Measurements from ENCODE around the gene CMIP. TPM values are rescaled to one million over a fixed set of nuclear protein-coding genes. Genes with fewer than 3 reads are reported as not detected.

Gene CMIP
- polyA plus RNA-seq, 1 experiment = 2.7 TPM

DNA sequence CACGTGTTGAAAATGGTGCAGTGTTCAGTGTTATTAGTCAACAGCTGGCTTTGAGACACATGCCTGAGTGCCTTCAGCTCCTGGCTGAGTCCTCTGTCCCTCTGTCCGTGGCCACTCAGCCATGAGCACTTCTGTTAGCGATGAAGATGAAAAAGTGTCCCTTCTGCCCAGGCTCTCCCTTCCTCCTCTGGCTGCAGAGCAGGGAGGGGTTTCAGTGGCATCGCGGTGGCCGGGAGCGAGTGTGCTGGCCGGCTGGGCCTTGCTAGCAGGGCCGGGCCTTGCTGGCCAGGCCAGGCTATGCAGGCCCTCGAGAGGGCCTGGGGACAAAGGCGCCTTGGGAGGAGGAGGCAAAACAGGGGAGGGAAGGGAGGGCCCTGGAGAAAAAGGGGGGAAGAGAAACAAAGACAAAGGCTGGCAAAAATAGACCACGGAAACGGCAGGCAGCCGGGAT lies 47.7 kb downstream of the CMIP start:
- H3K9me3 ChIP-seq (ENCODE audit: control insufficient read depth, insufficient read depth, low read length) = no peaks in the 10 kb centered on the region; the same call in 1 of the 2 replicates
- ChIA-PET POLR2A (no interaction called here), CTCF (no interaction called here)
- DNase-seq (ENCODE audit: low read depth, low spot score) = no peak
- H3K27ac ChIP-seq (ENCODE audit: low read depth, low read length) = peak overlapping the region; percentile 24
- H3K4me3 ChIP-seq (ENCODE audit: low read depth, low read length) = no peak overlapping the region
- H3K27me3 ChIP-seq (ENCODE audit: control insufficient read depth, insufficient read depth, low read length) = no peaks in the 10 kb centered on the region
- TF ChIP-seq, protein P1, sequence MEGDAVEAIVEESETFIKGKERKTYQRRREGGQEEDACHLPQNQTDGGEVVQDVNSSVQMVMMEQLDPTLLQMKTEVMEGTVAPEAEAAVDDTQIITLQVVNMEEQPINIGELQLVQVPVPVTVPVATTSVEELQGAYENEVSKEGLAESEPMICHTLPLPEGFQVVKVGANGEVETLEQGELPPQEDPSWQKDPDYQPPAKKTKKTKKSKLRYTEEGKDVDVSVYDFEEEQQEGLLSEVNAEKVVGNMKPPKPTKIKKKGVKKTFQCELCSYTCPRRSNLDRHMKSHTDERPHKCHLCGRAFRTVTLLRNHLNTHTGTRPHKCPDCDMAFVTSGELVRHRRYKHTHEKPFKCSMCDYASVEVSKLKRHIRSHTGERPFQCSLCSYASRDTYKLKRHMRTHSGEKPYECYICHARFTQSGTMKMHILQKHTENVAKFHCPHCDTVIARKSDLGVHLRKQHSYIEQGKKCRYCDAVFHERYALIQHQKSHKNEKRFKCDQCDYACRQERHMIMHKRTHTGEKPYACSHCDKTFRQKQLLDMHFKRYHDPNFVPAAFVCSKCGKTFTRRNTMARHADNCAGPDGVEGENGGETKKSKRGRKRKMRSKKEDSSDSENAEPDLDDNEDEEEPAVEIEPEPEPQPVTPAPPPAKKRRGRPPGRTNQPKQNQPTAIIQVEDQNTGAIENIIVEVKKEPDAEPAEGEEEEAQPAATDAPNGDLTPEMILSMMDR (IDR thresholded peaks at IDR 0.05; ENCODE audit: low read depth, low read length) = no peak

DNA sequence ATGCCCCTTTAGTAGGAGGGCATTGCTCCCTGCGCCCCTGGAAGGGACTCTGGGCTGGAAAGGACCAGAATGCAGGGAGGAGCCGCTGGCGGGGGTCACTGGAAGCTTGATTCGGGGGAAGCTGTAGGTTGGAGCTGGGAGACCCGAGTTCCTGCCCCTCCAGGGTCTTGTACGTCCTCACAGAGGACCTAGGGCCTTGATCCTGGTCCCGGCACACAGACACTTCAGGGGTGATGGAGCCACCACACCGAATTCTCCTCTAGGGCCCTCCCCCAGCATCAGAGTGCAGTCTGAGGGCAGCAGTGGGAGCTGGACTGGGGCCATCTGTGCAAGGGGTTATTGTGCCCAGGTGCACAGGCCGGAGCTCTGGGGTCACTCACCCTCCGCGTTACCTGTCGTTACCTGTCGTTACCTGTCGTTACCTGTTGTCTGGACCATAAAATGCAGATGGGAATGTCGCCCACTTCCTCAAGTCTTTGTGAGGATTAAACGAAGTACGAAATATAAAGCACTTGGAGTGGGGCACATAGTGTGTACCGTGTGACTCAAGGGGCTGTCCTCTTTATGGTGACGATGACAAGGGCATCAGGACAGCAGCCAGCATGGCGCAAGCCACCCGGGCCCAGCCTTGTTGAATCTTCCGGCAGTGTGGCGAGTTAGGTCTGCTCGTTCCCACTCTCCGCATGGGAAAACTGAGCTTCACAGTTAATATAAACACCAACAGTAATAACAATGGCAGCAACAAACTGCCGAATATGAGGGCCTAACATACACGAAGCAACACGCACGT lies 48.6 kb downstream of the CMIP start:
- DNase-seq (ENCODE audit: low read depth, low spot score) = no peak
- Histone ChIP-seq H3K9me3 (ENCODE audit: control insufficient read depth, insufficient read depth, low read length) (no peaks in the 10 kb centered on the region), H3K27me3 (ENCODE audit: control insufficient read depth, insufficient read depth, low read length) (no peaks in the 10 kb centered on the region), H3K27ac (ENCODE audit: low read depth, low read length) (peak overlapping the region; percentile 61), H3K4me3 (ENCODE audit: low read depth, low read length) (no peak overlapping the region)
- POLR2A ChIA-PET = interaction anchor here (0.6 to 1.0 kb wide), 3 partner anchors 48 to 91 kb away, joined by 3 read pairs; no protein-coding TSS in a partner anchor
- CTCF ChIA-PET = no interaction called here
- TF ChIP-seq, protein P1 (IDR thresholded peaks at IDR 0.05; ENCODE audit: low read depth, low read length) = no peak

DNA sequence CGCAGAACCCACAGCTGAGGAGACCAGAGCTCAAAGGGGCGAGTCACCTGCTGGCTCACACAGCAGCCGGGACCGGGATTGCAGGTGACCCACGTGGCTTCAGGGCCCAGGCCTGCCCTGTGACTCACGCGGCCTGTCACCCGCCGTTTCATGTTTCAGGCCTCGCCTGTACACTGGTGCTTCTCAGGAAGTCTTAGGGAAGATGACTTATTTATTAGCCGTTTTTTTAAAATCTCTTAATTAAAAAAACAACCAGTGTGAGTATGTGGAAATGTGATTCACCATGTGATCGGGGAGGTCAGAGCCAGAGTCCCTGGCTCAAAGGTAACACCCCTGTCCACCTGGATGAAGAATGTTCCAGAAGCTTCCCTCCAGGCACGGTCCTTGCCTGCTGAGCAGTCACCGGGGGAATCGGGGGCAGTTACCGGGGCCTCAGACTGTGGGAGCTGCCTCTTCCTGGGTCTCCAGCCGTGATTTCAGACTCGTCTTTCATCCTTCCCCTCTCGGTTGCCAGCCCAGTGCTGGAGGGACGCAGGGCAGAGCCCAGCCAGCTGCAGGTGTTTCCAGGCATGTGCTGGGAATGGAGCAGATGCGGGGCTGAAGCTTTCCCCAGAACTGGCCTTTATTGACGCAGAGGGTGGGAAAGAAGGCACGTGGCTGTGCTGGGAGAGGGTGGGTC lies 49.3 kb downstream of the CMIP start:
- POLR2A ChIA-PET = interaction anchor here (0.6 to 1.0 kb wide), 3 partner anchors 48 to 90 kb away, joined by 3 read pairs; no protein-coding TSS in a partner anchor
- Histone ChIP-seq H3K27ac (ENCODE audit: low read depth, low read length) (peak overlapping the region; percentile 61), H3K27me3 (ENCODE audit: control insufficient read depth, insufficient read depth, low read length) (no peaks in the 10 kb centered on the region), H3K9me3 (ENCODE audit: control insufficient read depth, insufficient read depth, low read length) (no peaks in the 10 kb centered on the region), H3K4me3 (ENCODE audit: low read depth, low read length) (no peak overlapping the region)
- peak; percentile 37 for DNase-seq (ENCODE audit: low read depth, low spot score)
- TF ChIP-seq, protein P1 (IDR thresholded peaks at IDR 0.05; ENCODE audit: low read depth, low read length) = no peak
- CTCF ChIA-PET = no interaction called here

DNA sequence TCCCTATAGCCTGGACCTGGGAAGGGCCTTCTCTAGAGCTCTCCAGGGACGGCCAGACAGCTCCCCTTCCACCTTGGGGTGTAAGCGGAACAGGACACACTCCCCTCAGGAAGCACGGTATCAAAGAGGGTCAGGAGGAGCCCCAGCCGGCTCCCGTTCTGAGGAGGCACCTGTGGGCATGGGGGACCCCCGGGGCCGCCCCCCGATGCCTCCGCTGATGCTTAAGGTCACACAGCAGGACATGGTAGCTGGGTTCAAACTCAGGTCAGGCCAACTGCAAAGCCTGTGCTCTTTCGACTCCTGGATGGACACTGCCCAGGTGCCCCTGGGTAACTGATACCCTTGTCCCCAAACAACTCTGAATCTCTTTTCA lies 49.8 kb downstream of the CMIP start:
- Histone ChIP-seq H3K9me3 (ENCODE audit: control insufficient read depth, insufficient read depth, low read length) (no peaks in the 10 kb centered on the region), H3K27me3 (ENCODE audit: control insufficient read depth, insufficient read depth, low read length) (no peaks in the 10 kb centered on the region), H3K27ac (ENCODE audit: low read depth, low read length) (no peak overlapping the region), H3K4me3 (ENCODE audit: low read depth, low read length) (no peak overlapping the region)
- ChIA-PET POLR2A (no interaction called here), CTCF (no interaction called here)
- TF ChIP-seq, protein P1 (IDR thresholded peaks at IDR 0.05; ENCODE audit: low read depth, low read length) = no peak
- DNase-seq (ENCODE audit: low read depth, low spot score) = no peak

DNA sequence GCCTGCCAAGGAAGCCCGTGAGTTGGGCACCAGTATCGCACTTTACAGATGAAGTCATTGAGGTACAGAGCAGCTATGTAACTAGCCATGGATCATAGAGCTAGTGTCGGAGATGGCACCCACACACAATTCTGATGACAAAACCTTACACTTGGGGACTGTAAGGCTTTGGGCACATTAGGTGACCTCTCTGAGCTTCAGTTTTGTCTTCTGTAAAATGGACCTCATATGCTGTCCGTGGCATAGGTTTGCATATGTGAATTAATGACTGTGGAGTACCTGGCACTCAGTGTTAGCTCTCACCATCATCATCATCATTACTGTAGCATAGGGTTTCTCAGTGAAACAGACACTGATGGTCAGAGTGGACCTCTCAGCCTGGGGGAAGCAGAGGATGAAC lies 50.3 kb downstream of the CMIP start:
- H3K27me3 ChIP-seq (ENCODE audit: control insufficient read depth, insufficient read depth, low read length) = no peaks in the 10 kb centered on the region
- CTCF ChIA-PET = no interaction called here

More for the DNA sequence above, 50.3 kb downstream of the CMIP start:
- H3K4me3 ChIP-seq (ENCODE audit: low read depth, low read length) = no peak overlapping the region
- TF ChIP-seq, protein P1 (IDR thresholded peaks at IDR 0.05; ENCODE audit: low read depth, low read length) = no peak
- no peak for DNase-seq (ENCODE audit: low read depth, low spot score)
- no peaks in the 10 kb centered on the region for H3K9me3 ChIP-seq (ENCODE audit: control insufficient read depth, insufficient read depth, low read length)
- POLR2A ChIA-PET = no interaction called here
- H3K27ac ChIP-seq (ENCODE audit: low read depth, low read length) = no peak overlapping the region
